Activated CD8-positive, alpha-beta T cell treated with anti-CD3 and anti-CD28 coated beads for 36 hours (primary cell): ENCODE measurements around the gene IPP. TPM values are rescaled to one million over a fixed set of nuclear protein-coding genes. Genes with fewer than 3 reads are reported as not detected.

Source experiments
- ATAC-seq: fragments of 200-7000 bp; cut with Tn5 transposase; one replicate; pipeline ENCODE4 v1.10.0; 2021; ENCODE audit warnings: mild to moderate bottlenecking, moderate library complexity
- CTCF ChIA-PET: fragments of 350-600 bp; sonication (Branson Sonifier 250); formaldehyde crosslinking; loops from one replicate; lab custom pipeline; 2021; ENCODE audit warnings: antibody characterized with exemption; lab: Charles Lee
- POLR2A ChIA-PET: fragments of 350-600 bp; sonication (Branson Sonifier 250); formaldehyde crosslinking; loops from one replicate; lab custom pipeline; 2021; ENCODE audit warnings: antibody characterized with exemption; lab: Charles Lee
- DNase-seq: peaks from one replicate; pipeline ENCODE4 v3.0.0-alpha.2; 2020
- H3K27ac Mint-ChIP-seq: one replicate; pipeline ENCODE4 v1.8.0; 2021; ENCODE audit warnings: mild to moderate bottlenecking, mixed read lengths
- H3K27me3 Mint-ChIP-seq: one replicate; pipeline ENCODE4 v1.8.0; 2021; ENCODE audit warnings: mixed read lengths
- H3K36me3 Mint-ChIP-seq: one replicate; pipeline ENCODE4 v1.8.0; 2021; ENCODE audit warnings: low read depth, mixed read lengths
- H3K4me1 Mint-ChIP-seq: one replicate; pipeline ENCODE4 v1.8.0; 2021; ENCODE audit warnings: low read depth, mixed read lengths
- H3K4me3 Mint-ChIP-seq: one replicate; pipeline ENCODE4 v1.8.0; 2021; ENCODE audit warnings: mild to moderate bottlenecking, moderate library complexity, mixed read lengths
- H3K9me3 Mint-ChIP-seq: one replicate; pipeline ENCODE4 v1.8.0; 2021; ENCODE audit warnings: mixed read lengths
- CTCF ChIP-seq: fragments of 200-600 bp; IDR thresholded peaks from one replicate; pipeline ENCODE4 v1.8.0; 2022; ENCODE audit warnings: antibody characterized with exemption, mild to moderate bottlenecking
- intact Hi-C: fragments of 100-400 bp; cut with micrococcal nuclease; formaldehyde crosslinking; loops from one replicate; pipeline ENCODE4 v1.10.0; 2022
- total RNA-seq, 2 experiments: library from RNA; stranded (reverse); gene quantifications; one replicate each; pipeline ENCODE4 v1.2.3, GENCODE V29; 2021

IPP gene
- 10 to 100 TPM; 14.7 to 16.7 TPM for total RNA-seq

DNA sequence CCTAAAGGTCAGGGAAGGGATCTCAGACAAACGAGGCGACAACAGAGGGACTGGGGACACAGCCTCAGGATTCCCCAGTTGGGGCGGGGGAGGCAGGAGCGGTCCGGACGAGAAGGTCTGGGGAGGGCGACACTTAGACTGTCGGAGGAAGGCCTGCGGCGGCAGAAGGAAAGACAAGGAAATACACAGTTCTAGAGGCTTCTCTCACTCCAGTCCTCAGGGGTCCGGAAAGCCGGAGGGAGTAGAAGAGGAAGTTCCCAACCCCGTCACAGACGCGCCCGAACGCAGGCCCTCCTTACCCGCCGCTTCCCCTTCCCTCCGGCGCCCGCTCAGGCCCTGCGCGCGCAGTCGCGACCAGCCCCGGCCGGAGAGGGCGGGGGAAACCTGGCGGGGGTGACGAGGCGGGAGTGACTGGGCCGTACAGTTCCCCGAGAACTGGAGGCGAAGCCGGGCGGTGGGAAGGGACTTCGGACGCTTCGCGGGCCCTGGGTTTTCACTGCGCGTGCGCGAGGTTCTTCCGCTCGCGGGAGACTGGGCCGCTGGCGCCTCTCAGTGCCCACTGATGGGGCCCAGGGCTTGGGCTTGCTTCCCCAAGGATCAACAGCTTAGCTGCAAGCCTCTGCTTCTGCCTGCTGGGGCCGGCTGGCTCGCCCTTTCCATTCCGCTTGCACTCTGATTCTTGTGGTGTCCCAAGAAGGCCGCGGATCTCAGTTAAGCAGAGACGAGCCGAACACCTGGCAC is at the start of gene IPP:
TSS of gene IPP (minus strand) at position 356 of the 741 bp plus-strand sequence. CDS start 4,242 bp downstream, outside the sequence.
- peak within 1 kb of the TSS; percentile 98 for H3K4me3 Mint-ChIP-seq
- peak within 1 kb of the TSS; percentile 98 for H3K27ac Mint-ChIP-seq
- ATAC-seq (peak; percentile 99), DNase-seq (peak; percentile 96)
- POLR2A ChIA-PET = interaction anchor here (0.7 to 1.2 kb wide), 5 partner anchors 18 to 679 kb away, joined by 3 to 5 read pairs (median 4); partner anchors contain the start of gene GPBP1L1
- no peak for TF ChIP-seq CTCF
- CTCF ChIA-PET = no interaction called here
- peaks cover 8% of the 10 kb centered on the region for H3K9me3 Mint-ChIP-seq
- no peaks in the 10 kb centered on the region for H3K27me3 Mint-ChIP-seq
- H3K4me1 Mint-ChIP-seq = peaks cover 17% of the 10 kb centered on the region
- intact Hi-C loops = no loop called here
- H3K36me3 Mint-ChIP-seq = peaks cover 4% of the 10 kb centered on the region

DNA sequence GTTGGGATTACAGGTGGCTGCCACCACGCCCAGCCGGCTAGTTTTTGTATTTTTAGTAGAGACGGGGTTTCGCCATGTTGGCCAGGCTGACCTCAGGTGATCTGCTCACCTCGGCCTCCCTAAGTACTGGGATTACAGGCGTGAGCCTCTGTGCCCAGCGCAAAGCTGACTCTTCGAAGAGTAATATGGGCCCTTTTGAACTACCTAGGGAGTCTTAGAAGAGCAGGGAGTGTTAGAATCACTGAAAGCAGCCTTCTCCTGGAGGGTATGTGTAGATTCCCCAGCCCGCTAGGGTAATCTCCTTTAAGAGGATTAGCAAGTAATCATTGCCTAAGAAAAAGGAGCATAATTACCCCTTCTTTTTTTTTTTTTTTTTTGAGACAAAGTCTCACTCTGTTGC is 46.5 kb upstream of the IPP start:
- Mint-ChIP-seq H3K9me3 (no peaks in the 10 kb centered on the region), H3K36me3 (no peaks in the 10 kb centered on the region), H3K27me3 (peaks cover 4% of the 10 kb centered on the region), H3K4me1 (peaks cover under 1% of the 10 kb centered on the region), H3K4me3 (no peak overlapping the region), H3K27ac (no peak overlapping the region)
- ChIA-PET CTCF (interaction anchor here (0.6 kb wide), 1 partner anchor 64 kb away, joined by 3 read pairs; no protein-coding TSS in a partner anchor), POLR2A (no interaction called here)
- no peak for TF ChIP-seq CTCF
- DNase-seq (no peak), ATAC-seq (no peak)
- intact Hi-C loops = no loop called here

DNA sequence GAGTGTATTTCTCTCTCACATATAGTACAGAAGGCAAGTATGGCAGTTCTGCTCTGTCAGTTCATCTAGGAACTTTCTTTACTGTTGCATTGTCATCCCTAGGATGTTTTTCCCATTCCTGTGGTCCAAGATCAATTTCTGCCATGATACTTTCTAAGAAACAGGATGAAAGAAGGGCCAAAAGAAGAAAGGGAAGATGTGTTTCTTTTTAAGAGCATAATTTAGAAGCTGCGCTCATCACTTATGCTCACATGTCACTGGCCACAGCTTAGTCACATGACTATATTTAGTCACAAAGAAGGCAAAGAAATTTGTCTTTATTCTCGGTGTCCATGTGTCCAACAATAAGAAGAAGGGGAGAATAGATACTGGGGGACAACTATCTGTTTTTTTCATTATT is 45.9 kb upstream of the IPP start:
- no peak overlapping the region for H3K4me3 Mint-ChIP-seq
- intact Hi-C loops = no loop called here
- ATAC-seq = no peak
- CTCF ChIA-PET = no interaction called here
- TF ChIP-seq CTCF = no peak
- H3K27ac Mint-ChIP-seq = no peak overlapping the region
- no peaks in the 10 kb centered on the region for H3K4me1 Mint-ChIP-seq
- peaks cover 4% of the 10 kb centered on the region for H3K27me3 Mint-ChIP-seq
- no peaks in the 10 kb centered on the region for H3K36me3 Mint-ChIP-seq
- DNase-seq = no peak
- H3K9me3 Mint-ChIP-seq = no peaks in the 10 kb centered on the region
- POLR2A ChIA-PET = no interaction called here

- Mint-ChIP-seq H3K27me3 (peaks cover 6% of the 10 kb centered on the region), H3K36me3 (no peaks in the 10 kb centered on the region), H3K4me1 (no peaks in the 10 kb centered on the region), H3K9me3 (no peaks in the 10 kb centered on the region), H3K4me3 (no peak overlapping the region), H3K27ac (no peak overlapping the region)
- ATAC-seq = no peak
- DNase-seq = no peak
- TF ChIP-seq CTCF = no peak
- ChIA-PET POLR2A (no interaction called here), CTCF (no interaction called here)
- intact Hi-C loops = no loop called here
These were observed 43.6 kb upstream of the IPP start for GRCh38 chr1:45793942-45794604.

DNA sequence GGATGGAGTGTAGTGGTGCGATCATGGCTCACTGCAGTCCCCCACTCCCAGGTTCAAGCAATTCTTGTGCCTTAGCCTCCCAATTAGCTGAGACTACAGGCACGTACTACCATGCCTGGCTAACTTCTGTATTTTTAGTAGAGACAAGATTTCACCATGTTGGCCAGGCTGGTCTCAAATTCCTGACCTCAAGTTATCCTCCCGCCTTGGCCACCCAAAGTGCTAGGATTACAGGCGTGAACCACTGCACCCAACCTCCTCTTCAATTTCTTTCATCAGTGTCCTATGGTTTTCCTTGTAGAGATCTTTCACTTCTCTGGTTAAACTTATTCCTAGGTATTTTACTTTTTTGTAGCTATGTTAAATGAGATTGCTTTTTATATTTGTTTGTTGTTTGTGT is 42.3 kb upstream of the IPP start:
- no peak for ATAC-seq
- POLR2A ChIA-PET = no interaction called here

More for the DNA sequence above, 42.3 kb upstream of the IPP start:
- H3K27me3 Mint-ChIP-seq = peaks cover 9% of the 10 kb centered on the region
- H3K9me3 Mint-ChIP-seq = no peaks in the 10 kb centered on the region
- H3K4me1 Mint-ChIP-seq = no peaks in the 10 kb centered on the region
- H3K27ac Mint-ChIP-seq = no peak overlapping the region
- no peak for TF ChIP-seq CTCF
- no peaks in the 10 kb centered on the region for H3K36me3 Mint-ChIP-seq
- H3K4me3 Mint-ChIP-seq = no peak overlapping the region
- intact Hi-C loops = no loop called here
- DNase-seq = no peak
- CTCF ChIA-PET = no interaction called here
